ENCODE data around the gene UBAC2.

The UBAC2 gene

DNA sequence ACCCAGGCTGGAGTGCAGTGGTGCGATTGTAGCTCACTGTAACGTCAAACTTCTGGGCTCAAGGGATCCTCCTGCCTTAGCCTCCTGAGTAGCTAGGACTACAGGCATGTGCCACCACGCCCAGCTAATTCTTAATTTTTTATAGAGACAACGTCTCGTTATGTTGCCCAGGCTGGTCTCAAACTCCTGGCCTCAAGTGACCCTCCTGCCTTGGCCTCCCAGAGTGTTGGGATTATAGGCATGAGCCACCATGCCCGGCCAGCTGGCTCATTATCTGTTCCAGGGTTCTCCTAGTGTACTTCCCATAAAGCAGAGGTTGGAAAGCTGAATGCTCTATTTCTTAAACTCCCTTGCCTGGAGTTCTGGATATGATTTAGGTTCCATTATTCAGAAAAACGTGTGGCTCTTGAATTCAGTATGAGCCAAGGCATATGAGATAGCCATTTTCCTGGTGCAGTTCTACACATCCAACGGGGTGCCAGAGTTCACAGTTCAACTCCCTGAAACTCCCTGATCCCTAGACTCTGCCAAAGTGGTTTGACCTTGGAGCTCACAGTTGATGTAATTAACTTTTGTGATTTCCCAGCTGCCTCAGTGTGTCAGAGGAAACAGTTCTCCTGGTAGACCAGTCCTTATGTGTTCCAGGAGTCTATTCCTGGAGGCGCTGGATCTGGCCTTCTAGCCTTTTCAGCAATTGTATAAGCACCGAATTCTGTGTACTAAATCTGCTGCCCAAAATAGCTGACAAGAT is 85.0 kb downstream of the UBAC2 start:
- in situ Hi-C loops (cut with HindIII; ENCODE audit: low pct_ligation_motif_present, low sequenced_read_pairs): no loop called here
- no peak overlapping the region for H3K27ac ChIP-seq
- no peak for DNase-seq
- no peaks in the 10 kb centered on the region for H3K27me3 ChIP-seq (replicated peaks)
- TF ChIP-seq, protein P1, sequence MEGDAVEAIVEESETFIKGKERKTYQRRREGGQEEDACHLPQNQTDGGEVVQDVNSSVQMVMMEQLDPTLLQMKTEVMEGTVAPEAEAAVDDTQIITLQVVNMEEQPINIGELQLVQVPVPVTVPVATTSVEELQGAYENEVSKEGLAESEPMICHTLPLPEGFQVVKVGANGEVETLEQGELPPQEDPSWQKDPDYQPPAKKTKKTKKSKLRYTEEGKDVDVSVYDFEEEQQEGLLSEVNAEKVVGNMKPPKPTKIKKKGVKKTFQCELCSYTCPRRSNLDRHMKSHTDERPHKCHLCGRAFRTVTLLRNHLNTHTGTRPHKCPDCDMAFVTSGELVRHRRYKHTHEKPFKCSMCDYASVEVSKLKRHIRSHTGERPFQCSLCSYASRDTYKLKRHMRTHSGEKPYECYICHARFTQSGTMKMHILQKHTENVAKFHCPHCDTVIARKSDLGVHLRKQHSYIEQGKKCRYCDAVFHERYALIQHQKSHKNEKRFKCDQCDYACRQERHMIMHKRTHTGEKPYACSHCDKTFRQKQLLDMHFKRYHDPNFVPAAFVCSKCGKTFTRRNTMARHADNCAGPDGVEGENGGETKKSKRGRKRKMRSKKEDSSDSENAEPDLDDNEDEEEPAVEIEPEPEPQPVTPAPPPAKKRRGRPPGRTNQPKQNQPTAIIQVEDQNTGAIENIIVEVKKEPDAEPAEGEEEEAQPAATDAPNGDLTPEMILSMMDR (IDR thresholded peaks at IDR 0.05; ENCODE audit: low read depth, low read length, missing control alignments): no peak
- H3K4me3 ChIP-seq (ENCODE audit: low read depth, low read length): no peak overlapping the region
- no peaks in the 10 kb centered on the region for H3K36me3 ChIP-seq (replicated peaks)

DNA sequence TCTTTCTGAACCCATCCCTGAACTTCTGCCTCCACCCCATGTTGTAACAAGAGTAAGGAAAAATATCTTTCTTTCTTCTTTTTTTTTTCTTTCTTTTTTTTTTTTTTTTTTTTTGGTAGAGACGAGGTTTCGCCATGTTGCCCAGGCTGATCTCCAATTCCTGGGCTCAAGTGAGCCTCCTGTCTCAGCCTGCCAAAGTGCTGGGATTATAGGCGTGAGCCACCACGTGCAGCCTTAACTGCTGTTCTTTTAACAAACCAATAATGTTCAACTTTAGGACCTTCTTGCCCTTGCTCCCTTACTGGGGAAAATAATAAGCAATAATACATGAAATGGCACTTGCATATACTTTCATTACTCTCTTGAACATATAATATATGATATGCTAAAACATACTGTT is 86.9 kb downstream of the UBAC2 start:
- Histone ChIP-seq H3K27ac (no peak overlapping the region), H3K4me3 (ENCODE audit: low read depth, low read length) (no peak overlapping the region), H3K36me3 (replicated peaks) (no peaks in the 10 kb centered on the region), H3K27me3 (replicated peaks) (no peaks in the 10 kb centered on the region)
- DNase-seq: no peak
- in situ Hi-C loops (cut with HindIII; ENCODE audit: low pct_ligation_motif_present, low sequenced_read_pairs): no loop called here
- TF ChIP-seq, protein P1 (IDR thresholded peaks at IDR 0.05; ENCODE audit: low read depth, low read length, missing control alignments): no peak

DNA sequence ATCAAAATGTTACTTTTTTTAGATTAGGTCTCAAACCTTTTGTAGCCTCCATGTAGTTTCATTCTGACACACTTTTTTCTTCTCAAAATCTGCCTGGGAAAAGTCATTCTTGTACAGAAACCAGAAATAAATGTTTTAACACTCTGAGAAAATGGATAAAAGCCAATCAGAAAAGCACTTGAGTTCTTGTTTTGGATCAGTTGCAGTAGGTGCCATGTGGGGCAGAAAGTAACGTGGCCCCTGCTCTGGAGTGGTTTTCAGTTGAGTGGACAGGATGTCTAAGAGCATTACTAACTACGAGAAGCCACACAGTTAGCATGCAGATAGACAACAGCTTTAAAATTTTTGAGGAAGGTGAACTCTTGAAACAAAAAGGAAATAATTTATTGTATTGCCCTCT is 87.4 kb downstream of the UBAC2 start:
- no peak overlapping the region for H3K27ac ChIP-seq
- H3K36me3 ChIP-seq (replicated peaks): no peaks in the 10 kb centered on the region
- no peak for DNase-seq
- in situ Hi-C loops (cut with HindIII; ENCODE audit: low pct_ligation_motif_present, low sequenced_read_pairs): no loop called here
- TF ChIP-seq, protein P1 (IDR thresholded peaks at IDR 0.05; ENCODE audit: low read depth, low read length, missing control alignments): no peak
- H3K4me3 ChIP-seq (ENCODE audit: low read depth, low read length): no peak overlapping the region
- no peaks in the 10 kb centered on the region for H3K27me3 ChIP-seq (replicated peaks)

DNA sequence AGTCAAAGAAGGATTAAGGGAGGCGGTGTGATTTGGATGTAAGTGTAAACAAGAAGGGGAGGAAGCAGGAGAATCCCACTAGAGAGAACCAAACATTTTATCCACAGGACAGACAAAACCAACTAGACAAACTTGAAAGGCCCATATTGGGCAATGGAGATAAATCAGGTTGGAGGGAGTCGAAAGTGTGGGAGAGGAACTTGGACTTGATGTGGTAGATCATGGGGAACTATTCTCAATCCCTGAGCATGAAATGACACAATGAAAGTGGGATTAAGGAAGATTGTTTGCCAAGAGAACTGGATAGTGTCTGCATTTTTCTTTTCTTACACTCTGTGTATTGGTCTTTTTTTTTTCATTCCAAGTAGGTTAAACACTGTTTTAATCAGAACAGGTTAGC is 88.6 kb downstream of the UBAC2 start:
- TF ChIP-seq, protein P1 (IDR thresholded peaks at IDR 0.05; ENCODE audit: low read depth, low read length, missing control alignments): no peak
- in situ Hi-C loops (cut with HindIII; ENCODE audit: low pct_ligation_motif_present, low sequenced_read_pairs): no loop called here

DNA sequence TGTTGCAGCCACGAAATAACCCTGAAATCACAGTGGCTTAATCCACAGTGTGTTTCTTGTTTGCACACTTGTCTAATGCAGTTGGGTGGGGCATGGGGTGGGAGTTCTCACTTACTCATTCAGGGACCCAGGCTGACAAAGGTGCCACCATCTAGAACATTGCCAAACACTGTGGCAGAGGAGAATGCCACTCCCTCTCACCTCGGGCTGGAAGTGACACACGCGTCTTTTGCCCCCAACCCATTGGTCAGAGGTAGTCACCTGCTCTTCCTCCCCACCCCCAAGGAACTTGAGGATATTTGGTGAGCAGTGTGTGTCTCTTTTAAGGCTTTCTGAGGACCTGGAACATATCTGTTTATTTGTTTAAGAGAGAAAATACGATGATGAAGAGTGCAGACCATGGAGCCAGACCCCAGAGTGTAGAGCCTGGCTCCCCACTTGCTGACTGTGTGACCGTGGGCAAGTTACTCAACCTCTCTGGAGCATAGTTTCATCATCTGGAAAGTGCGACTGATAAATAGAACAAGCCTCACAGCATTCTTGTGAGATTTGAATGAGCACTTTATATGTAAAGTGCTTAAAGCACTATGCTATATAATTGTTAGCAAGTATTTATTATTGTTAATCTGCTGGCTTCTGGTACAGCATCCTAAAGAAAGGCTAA is 89.2 kb downstream of the UBAC2 start:
- no peak for DNase-seq
- in situ Hi-C loops (cut with HindIII; ENCODE audit: low pct_ligation_motif_present, low sequenced_read_pairs): no loop called here
- TF ChIP-seq, protein P1 (IDR thresholded peaks at IDR 0.05; ENCODE audit: low read depth, low read length, missing control alignments): no peak
- no peak overlapping the region for H3K4me3 ChIP-seq (ENCODE audit: low read depth, low read length)
- H3K27me3 ChIP-seq (replicated peaks): no peaks in the 10 kb centered on the region
- H3K36me3 ChIP-seq (replicated peaks): no peaks in the 10 kb centered on the region
- H3K27ac ChIP-seq: no peak overlapping the region

More for the DNA sequence above, 88.6 kb downstream of the UBAC2 start:
- no peaks in the 10 kb centered on the region for H3K36me3 ChIP-seq (replicated peaks)
- H3K27ac ChIP-seq: no peak overlapping the region
- no peak overlapping the region for H3K4me3 ChIP-seq (ENCODE audit: low read depth, low read length)
- no peak for DNase-seq
- H3K27me3 ChIP-seq (replicated peaks): no peaks in the 10 kb centered on the region
